Measurements from ENCODE around the gene SIVA1.

Gene SIVA1

DNA sequence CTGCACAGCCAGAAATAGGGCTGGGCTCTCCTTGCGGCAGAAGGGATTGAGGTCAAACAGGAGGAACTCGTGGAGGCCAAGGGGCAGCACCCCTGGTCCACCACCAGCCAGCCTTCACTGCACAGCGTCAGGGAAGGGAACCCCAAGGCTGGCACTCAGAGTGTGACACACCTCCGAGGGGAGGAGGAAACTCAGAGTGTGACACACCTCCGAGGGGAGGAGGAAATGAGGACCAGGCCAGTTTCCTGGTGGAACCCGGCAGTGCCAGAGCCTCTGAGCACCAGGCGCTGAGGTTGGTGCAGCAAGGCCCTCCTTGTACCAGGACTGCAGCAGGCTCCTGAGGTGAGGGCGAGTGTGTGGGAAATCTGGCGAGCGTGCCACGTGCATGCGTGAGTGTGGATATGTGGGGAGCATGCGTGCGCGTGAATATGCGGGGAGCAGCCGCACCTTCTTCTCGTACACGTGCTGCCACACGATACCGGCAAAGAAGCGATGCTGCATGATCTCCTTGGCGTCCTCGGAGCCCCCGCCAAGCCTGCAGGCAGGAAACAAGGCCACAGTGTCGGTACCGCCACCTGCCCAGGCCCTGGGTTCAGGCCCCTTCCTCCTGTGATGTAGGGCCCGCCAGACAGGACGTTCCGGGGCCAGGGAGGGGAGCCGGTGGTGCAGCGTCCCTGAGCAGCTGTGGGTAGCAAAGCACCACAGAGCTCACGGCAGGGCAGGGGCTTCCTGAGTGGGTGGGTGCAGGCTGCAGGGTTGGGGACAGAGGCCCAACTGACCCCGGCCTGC lies 19.2 kb downstream of the SIVA1 start:
- DNase-seq (ENCODE audit: low spot score), result no peak

DNA sequence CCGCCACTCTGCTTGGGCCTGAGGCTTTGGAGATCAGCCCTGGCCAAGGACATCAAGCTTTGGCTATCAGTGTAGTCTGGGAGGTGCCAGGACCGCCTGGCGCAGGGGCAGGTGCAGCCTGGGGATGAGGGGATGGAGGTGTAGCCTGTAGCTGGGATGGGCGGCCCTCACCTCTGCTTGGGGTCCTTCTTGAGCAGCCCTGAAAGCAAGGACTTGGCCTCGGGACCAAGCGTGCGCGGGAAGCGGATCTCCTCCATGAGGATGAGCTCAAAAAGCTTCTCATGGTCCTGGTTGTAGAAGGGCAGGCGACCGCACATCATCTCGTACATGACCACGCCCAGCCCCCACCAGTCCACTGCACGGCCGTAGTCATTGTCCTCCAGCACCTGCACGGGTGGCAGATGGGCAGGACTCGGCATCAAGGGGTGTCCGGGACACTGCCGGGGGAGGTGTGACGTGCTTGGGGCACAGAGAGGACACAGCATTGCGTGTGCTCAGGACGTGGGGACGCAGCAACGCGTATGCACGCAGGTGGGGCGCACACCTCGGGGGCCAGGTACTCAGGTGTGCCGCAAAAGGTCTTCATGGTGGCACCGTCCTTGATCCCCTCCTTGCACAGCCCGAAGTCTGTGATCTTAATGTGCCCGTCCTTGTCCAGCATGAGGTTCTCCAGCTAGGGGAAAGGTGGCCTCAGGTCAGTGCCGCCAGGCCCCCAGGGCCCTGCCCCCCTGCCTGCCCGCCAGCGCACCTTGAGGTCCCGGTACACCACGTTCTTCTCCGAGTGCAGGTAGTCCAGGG lies 20.0 kb downstream of the SIVA1 start:
- DNase-seq (ENCODE audit: low spot score), result no peak

DNA sequence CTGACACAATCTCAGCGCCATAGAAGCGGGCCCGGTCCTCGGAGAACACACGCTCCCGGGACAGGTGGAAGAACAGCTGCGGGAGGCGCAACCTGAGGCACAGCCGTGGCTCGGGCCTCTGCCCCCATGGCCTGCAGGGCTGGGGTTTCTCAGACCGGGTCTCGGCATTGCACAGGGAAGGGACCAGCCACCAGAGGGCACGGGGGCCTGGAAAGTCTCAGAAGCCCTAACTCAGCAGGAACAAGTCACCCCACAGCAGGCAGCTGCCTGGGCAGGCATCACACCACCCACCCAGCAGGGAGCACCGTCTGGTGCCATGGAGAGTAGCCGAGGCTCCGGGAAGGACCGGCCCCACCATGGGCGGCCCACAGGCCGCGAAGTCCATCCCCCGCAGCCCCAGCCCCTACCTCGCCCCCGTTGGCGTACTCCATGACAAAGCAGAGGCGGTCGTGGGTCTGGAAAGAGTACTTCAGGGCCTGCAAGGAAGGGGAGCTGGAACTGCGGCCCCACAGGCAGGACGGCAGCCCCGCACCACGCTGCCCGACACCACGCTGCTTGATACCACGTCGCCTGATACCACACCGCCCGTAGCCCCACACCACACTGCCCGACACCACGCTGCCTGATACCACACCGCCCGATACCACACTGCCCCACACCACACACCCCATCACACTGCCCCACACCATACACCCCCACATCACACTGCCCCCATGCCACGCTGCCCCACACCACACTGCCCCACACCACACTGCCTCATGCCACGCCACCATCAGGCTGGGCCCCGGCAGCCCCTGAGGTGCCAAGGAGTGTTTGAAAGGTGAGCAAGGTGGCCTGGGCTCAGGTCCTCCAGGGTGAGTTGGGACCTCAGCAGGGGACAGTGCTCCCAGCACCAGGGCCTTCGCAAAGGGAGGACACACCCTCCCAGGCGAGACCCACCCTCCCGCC lies 20.8 kb downstream of the SIVA1 start:
- DNase-seq (ENCODE audit: low spot score), result no peak

DNA sequence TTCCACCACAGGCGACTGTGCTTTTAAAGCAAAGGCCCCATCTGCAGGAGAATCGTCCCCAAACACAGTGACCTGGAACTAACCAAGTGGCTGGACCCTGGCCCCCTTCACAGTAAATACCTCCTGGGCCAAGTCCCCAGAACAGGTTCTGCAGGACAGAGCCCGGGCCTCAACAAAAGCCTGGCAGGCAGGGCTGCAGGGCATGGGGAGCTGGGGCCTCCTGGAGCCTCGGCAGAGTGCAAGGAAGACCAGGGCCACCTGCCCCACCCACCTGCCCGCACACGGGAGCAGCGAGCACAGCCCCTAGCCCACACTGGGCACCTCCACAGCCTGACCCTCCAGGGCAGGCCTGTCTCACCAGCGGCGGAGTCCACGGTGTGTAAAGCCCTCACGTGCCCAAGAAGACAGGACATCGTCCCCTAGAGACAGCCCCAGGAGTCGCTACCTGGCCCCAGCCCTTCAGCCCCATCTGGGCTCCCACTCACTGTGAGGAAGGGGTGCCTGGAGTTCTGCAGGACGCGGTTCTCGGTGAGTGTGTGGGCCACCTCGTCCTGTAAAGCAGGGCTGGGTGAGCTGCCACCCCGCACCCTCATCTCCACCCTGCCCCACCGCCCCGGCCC lies 21.6 kb downstream of the SIVA1 start:
- no peak for DNase-seq (ENCODE audit: low spot score)

DNA sequence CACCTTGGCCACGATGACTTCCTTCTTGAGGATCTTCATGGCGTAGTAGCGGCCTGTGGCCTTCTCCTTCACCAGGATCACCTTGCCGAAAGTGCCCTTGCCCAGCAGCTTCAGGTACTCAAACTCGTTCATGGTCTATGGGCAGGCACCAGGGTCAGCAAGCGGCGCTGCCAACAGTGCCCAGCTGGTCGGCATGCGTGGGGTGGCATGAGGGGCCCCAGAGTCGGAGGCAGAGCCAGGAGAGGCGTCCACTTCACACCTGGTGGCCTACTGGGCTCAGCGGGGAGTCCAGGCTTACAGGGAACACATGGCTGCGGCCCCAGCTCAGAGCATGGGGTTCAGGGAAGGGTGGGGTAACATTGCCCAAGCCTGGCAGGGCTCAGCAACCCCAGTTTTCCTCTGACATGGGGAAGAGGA lies 22.1 kb downstream of the SIVA1 start:
- DNase-seq (ENCODE audit: low spot score), result no peak

DNA sequence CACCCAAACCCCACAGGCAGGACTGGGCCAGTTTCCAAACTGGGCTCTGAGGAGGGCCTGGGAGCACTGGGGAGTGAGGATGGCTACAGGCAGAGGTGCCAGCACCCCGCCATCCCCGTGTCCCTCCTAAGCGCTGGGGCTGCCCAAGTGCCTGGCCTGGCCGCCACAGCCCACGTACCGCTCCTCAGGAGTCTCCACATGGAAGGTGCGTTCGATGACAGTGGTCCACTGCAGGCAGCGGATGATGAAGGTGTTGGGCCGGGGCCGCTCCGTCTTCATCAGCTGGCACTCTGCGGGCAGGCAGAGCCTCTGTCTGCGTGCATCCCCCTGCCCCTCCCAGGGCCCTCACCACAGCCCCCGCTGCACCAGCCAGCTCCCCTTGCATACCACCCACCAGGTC lies 23.5 kb downstream of the SIVA1 start:
- no peak for DNase-seq (ENCODE audit: low spot score)

DNA sequence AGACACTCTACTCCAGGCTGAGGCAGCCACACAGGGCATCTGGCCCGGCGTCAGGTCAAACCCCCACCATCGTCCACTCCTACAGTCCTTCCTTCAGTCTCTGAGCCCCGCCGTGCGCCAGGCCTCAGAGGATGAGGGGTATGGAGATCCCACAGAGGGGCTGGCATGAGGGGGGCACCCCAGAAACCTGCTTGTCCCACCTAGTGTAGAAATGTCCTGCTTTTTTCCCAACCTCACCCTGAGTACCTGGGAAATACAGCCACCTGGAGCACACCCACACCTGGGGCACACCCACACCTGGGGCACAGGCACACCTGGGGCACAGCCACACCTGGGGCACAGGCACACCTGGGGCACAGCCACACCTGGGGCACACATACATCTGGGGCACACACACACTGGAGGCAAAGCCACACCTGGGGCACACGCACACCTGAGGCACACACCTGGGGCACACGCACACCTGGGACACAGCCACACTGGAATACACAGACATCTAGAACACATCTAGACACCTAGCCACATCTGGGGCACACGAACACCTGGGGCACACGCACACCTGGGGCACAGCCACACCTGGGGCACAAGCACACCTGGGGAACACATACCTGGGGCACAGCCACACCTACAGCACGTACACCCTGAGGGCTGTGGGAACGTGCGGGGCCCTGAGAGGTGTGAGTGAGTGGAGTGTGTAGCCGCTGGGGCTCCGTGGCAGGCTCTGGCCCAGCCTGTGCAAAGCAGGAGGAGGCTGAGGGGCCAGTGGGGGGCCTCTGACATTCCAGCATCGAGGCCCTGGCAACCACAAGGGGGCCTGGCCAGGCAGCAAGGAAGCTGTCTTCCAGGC lies 24.2 kb downstream of the SIVA1 start:
- DNase-seq (ENCODE audit: low spot score), result peak; percentile 77

DNA sequence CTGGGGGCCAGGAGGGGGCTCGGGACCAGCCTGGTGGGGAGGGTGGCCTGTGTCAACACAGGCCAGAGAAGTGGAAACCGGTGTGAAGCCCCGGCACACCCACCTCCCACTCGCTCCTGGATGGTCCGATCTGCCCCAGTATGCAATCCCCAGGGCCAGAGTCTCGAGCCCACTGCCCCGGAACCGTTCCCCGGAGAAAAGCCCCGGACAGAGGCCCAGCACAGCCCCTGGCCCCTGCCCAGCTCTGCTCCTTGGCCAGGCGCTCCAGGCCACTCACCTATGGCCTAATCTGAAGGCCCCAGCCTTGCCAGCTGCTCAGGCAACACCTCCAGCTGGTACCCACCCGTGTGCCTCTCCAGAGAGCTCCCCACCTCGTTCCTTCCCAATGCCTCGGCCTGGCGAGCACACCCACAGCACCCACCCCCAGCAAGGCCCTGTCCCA lies 24.9 kb downstream of the SIVA1 start:
- DNase-seq (ENCODE audit: low spot score), result no peak

DNA sequence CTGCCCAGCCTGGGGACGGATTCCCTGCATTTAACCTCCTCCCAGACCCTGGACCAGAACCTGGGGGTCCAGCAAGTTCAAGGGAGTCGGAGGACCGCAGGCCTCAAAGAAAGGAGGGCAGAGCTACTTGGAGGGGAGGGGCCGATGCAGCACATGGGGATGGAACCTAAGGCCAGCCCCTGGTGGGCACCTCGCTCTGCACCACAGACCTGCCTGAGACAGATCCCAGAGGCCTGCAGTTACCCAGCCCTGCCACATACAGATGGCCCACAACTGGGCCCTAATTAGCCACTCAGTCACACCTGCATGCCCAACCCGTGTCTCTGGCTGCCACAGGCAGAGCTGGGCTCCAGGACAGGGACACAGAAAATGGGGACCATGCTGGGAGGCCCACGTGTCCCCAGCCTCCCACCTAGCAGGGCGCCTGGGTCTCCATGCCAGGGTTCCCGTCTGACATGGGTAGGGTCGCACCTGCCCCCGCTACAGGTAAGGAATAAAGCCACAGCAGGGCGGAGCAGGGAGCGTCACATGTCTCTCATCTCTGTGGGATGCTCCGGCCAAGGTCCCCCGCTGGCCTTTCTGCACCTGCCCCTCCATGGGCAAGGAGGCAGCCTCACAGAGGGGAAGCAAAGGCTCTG lies 25.9 kb downstream of the SIVA1 start:
- no peak for DNase-seq (ENCODE audit: low spot score)

DNA sequence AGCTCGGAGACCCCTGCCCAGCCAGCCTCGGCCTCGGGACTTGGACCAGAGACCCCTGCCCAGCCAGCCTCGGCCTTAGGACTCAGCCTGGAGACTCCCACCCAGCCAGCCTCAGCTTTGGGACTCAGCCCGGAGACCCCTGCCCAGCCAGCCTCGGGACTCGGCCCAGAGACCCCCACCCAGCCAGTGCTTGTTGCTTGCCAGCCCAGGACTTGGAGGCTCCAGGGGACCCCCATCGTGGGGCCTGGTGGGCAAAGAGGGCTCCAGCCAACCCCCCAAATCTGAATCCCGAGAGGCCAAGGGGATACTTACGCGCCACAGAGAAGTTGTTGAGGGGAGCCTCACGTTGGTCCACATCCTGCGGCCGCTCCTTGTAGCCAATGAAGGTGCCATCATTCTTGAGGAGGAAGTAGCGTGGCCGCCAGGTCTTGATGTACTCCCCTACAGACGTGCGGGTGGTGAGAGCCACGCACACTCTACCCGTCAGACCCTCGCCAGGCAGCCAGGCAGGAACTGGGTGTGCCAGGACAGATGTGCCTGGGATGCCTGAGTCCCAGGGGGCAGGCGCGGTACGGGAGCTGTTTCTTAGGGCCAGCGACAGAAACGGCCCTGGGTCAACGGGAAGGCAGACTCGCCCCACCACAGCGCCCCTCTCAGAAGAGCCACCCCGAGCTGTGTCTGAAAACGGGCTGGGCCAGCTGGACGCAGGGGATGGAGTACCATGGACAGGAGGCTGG lies 27.0 kb downstream of the SIVA1 start:
- DNase-seq (ENCODE audit: low spot score), result no peak

DNA sequence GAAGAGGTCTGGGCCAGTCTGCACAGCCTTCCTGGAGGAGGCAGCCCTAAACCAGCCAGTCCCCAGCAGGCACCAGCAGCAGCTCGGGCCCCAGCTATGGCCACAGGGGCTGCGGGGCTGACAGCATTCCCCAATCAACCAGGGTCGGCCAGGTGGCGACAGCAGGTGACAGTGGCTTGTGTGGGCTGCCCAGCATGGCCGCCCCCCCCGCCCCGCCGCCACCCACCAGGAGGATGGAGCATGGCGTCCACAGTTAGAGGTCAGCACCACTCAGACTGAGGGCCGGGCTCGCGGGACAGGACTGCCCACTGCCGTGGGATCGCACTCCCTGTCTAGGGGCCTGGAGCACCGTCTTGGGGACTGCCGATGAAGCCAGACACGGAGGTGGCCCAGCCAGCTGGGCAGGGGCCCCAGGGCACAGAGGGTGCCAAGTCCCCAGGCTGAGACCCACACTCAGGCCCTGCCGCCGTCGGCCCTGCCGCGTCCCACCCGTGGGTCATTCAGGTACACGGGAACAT lies 27.6 kb downstream of the SIVA1 start:
- no peak for DNase-seq (ENCODE audit: low spot score)

DNA sequence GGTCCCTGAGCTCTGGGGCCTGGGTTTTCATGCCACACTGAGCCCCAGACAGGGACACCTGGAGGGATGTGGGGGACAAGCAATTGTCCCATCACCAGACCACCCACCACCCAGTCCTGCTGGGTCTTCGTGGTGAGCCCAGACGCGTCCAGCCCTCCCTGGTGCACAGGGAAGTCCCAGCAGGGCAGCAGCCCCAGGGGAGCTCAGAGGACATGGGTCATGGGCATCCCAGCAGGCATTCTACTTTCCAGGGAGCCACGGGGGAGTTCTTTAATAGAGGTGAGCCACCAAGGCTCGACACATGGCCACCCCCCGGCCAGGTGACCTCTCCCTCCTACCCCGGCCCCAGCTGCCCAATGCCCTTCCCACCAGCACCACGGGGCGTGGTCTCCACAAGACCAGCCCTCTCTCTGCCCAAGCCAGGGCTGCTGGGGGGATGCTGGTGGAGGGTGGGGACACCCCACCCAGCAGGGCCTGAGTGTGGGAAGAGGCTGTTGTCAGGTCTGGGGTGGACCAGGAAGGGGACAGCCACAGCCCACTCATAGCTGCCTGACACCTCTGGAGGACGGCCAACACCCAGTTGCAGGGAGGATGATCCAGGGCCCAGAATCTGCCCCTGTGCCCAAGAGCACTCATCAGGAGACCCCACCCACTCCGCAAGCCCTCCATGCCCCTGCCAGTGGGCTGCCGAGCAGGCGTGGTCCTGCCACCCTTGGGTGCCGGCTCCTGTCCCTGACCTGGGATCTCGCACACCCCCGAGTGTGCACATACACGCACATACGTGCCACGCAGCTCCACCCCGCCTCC lies 28.5 kb downstream of the SIVA1 start:
- no peak for DNase-seq (ENCODE audit: low spot score)

DNA sequence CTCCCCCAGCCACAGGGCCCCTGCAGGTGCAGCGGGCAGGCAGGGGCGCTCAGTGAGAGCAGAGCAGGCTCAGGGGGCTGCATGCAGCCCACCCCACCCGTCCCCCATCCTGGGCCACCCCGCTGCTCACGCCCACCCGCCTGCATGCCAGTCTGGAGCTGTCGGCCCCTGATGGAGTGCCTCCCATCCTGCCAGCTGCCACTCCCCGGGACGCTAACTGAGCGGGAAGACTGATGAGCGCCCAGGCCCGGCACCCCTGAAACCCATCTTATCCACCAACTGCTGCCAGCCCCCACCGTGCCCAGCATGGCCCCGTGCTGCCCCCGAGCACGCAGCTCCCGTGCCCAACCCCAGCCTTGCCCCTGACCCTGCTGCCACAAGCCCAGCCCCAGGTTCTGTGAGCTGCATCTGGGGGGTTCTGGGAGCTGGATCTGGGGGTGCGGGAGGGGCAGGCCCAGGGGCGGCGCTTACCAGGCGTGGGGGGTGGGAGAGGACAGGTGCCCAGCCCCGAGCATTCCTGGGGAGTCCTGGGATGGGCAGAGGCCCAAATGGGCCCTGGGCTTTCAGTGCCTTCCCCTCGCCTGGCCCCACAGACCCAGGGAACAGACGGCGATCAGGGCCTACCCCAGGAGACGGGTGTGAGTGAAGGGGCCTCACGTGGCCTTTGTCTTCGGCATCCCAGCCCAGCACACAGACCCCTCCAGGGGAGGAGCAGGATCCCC lies 29.3 kb downstream of the SIVA1 start:
- DNase-seq (ENCODE audit: low spot score), result no peak

DNA sequence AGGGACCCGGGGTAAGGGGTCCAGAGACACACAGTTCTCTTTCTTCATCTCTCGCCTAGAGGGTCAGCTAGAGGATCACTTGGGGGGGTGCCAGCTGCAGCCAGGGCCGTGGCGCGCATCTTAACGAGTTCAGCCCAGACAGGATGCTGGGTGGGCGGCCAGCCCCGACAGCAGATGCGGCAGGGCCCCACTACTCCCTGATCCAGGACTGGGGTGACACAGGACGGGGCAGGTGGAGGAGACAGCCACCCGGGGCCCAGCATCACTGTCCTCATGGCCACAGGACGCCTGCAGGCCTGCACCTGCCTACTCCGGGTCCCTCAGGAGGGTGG lies 29.8 kb downstream of the SIVA1 start:
- DNase-seq (ENCODE audit: low spot score), result no peak

DNA sequence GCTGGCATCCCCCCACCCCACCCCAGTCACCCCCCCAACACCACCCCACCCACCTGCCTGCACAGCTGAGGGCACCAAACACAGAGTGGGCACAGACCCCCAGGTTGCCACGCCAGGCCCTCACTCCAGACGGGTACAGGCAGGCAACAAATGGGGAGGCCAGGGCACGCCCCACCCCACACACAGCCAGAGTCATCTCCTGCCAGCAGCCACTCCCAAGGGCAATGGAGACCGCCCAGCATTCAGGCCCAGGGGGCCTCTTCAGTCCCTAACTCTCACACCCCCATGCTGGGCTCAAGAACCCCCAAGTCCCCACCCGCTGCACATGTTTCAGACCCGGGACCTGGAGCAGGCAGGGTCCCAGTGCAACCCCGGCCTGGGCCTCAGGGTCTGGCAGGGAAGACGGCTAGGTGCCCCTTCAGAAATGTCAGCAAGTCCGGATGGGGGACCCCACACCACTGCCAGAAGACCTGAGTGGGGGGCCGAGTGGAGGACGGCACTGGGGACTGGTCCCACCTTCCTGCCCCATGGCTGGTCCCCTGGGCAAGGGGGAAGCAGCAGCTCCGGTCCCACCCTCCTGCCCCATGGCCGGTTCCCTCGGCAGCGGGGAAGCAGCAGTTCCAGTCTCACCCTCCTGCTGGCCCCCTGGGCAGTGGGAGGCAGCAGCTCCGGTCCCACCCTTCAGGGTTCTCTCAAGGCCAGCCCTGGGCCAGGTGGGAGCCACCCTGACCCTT lies 30.7 kb downstream of the SIVA1 start:
- no peak for DNase-seq (ENCODE audit: low spot score)

DNA sequence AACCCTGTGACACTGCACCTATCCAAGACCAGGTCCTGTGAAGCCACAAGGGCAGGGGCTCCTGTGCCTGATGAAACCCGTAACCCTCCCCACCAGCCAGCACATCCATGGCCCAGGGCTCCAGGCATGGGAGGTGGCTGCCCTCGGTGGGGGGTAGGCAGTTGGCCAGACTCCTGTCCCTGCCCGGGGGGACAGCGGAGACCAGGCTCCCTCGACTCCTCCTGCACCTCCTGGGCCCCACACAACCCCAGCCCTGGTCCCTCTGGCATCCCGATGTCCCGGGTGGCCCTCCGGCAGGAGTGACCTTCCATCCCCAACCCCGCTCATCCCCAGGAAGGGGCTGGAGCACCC lies 31.2 kb downstream of the SIVA1 start:
- DNase-seq (ENCODE audit: low spot score), result no peak
